Limb (tissue), 2 donors: Measurements from ENCODE around the gene SH3PXD2A.
"Not testable (repeated sequence)": the region's sequence is repeated elsewhere in the genome, so short reads cannot be mapped to it uniquely, and the experiment has no call there.

Experiments used
- DNase-seq, 2 donors: peaks; one replicate each; pipeline ENCODE4 v3.0.0-alpha.2; 2016; ENCODE audit errors: extremely low spot score in 2 of 2

The SH3PXD2A gene

GRCh38 chr10:103772096-103772845, 83.1 kb downstream of the SH3PXD2A start:
- peak; percentile 82 to 86 for DNase-seq

- no peak for DNase-seq
Observed at GRCh38 chr10:103770139-103770538, 85.2 kb downstream of the SH3PXD2A start.

GRCh38 chr10:103769176-103769575, 86.2 kb downstream of the SH3PXD2A start:
- no peak for DNase-seq

GRCh38 chr10:103768345-103768744, 87.0 kb downstream of the SH3PXD2A start:
- DNase-seq: no peak

GRCh38 chr10:103767756-103768155, 87.6 kb downstream of the SH3PXD2A start:
- DNase-seq: no peak

- DNase-seq: no peak
Observed at GRCh38 chr10:103766751-103767505, 88.4 kb downstream of the SH3PXD2A start.

- DNase-seq: peak in 1 of 2 donors; percentile 46
Observed at GRCh38 chr10:103765981-103766380, 89.4 kb downstream of the SH3PXD2A start.

- DNase-seq: no peak
Observed at GRCh38 chr10:103765168-103765567, 90.2 kb downstream of the SH3PXD2A start.

GRCh38 chr10:103764296-103765088, 90.9 kb downstream of the SH3PXD2A start:
- DNase-seq: no peak

- no peak for DNase-seq
Observed at GRCh38 chr10:103763374-103764202, 91.8 kb downstream of the SH3PXD2A start.

- DNase-seq: no peak
Observed at GRCh38 chr10:103762916-103763315, 92.5 kb downstream of the SH3PXD2A start.

- DNase-seq: no peak
Observed at GRCh38 chr10:103762162-103762561, 93.2 kb downstream of the SH3PXD2A start.

- no peak for DNase-seq
Observed at GRCh38 chr10:103761075-103761920, 94.1 kb downstream of the SH3PXD2A start.

GRCh38 chr10:103760233-103760632, 95.1 kb downstream of the SH3PXD2A start:
- DNase-seq: not testable (repeated sequence)

GRCh38 chr10:103759100-103759781, 96.1 kb downstream of the SH3PXD2A start:
- DNase-seq: no peak

GRCh38 chr10:103758294-103758681, 97.1 kb downstream of the SH3PXD2A start:
- no peak for DNase-seq

- peak in 1 of 2 donors; percentile 35 for DNase-seq
Observed at GRCh38 chr10:103757531-103758293, 97.7 kb downstream of the SH3PXD2A start.

GRCh38 chr10:103756277-103756869, 99.0 kb downstream of the SH3PXD2A start:
- no peak for DNase-seq
